Neuronal stem cell (in vitro differentiated cells): ENCODE measurements around the gene TFRC.
"Not testable (repeated sequence)": the region's sequence is repeated elsewhere in the genome, so short reads cannot be mapped to it uniquely, and the experiment has no call there.

ENCODE experiments used
- DNase-seq: peaks from one replicate; pipeline ENCODE4 v3.0.0-alpha.2; 2013; ENCODE audit warnings: low spot score
- H2AFZ ChIP-seq: one replicate; pipeline ENCODE4 v1.6.1; 2013; ENCODE audit warnings: mild to moderate bottlenecking, low read length, inconsistent platforms
- H2AK5ac ChIP-seq: 2 replicates; pipeline ENCODE4 v1.6.1; 2013; ENCODE audit warnings: low read depth, mild to moderate bottlenecking, inconsistent platforms, low read length, moderate library complexity, mixed read lengths
- H2BK120ac ChIP-seq: 2 replicates; pipeline ENCODE4 v1.6.1; 2013; ENCODE audit warnings: low read depth, mild to moderate bottlenecking, inconsistent platforms, low read length, moderate library complexity, mixed read lengths
- H2BK12ac ChIP-seq: one replicate; pipeline ENCODE4 v1.6.1; 2013; ENCODE audit warnings: low read length, inconsistent platforms
- H2BK15ac ChIP-seq: 2 replicates; pipeline ENCODE4 v1.6.1; 2013; ENCODE audit warnings: mild to moderate bottlenecking, low read length, inconsistent platforms, mixed read lengths
- H2BK5ac ChIP-seq: one replicate; pipeline ENCODE4 v1.6.1; 2013; ENCODE audit warnings: inconsistent platforms, mild to moderate bottlenecking, low read length, moderate library complexity
- H3K14ac ChIP-seq: one replicate; pipeline ENCODE4 v1.6.1; 2013; ENCODE audit warnings: low read length, inconsistent platforms
- H3K18ac ChIP-seq: 2 replicates; pipeline ENCODE4 v1.6.1; 2013; ENCODE audit warnings: low read length, inconsistent platforms
- H3K23ac ChIP-seq: 2 replicates; pipeline ENCODE4 v1.6.1; 2013; ENCODE audit warnings: low read depth, mild to moderate bottlenecking, mixed read lengths, low read length, inconsistent platforms; ENCODE audit not compliant: poor library complexity
- H3K27ac ChIP-seq: replicated peaks from 3 replicates; pipeline ENCODE4 v1.5.1; 2013; ENCODE audit warnings: low read length, inconsistent platforms
- H3K27me3 ChIP-seq, 3 experiments: 2 replicates each; pipeline ENCODE4 v1.6.1; 2013; ENCODE audit warnings: low read length in 3 of 3, mild to moderate bottlenecking in 2 of 3, inconsistent platforms in 1 of 3, low read depth in 1 of 3, mixed read lengths in 1 of 3, moderate library complexity in 1 of 3; ENCODE audit not compliant: control insufficient read depth in 3 of 3, insufficient read depth in 3 of 3
- H3K36me3 ChIP-seq, 2 donors: replicated peaks in 1 of 2; 2 replicates each; pipeline ENCODE4 v1.6.1; 2013; ENCODE audit warnings: low read length in 2 of 2; ENCODE audit not compliant: control insufficient read depth in 2 of 2, insufficient read depth in 2 of 2
- H3K4ac ChIP-seq: 2 replicates; pipeline ENCODE4 v1.6.1; 2013; ENCODE audit warnings: inconsistent platforms, mild to moderate bottlenecking, low read length, moderate library complexity
- H3K4me1 ChIP-seq, 2 donors: 1 replicate in 1 of 2; 2 replicates in 1 of 2; pipeline ENCODE4 v1.6.1; 2013; ENCODE audit warnings: low read length in 2 of 2, low read depth in 1 of 2; ENCODE audit not compliant: control insufficient read depth in 2 of 2, insufficient read depth in 1 of 2
- H3K4me2 ChIP-seq: one replicate; pipeline ENCODE4 v1.6.1; 2013; ENCODE audit warnings: mild to moderate bottlenecking, low read length, inconsistent platforms; ENCODE audit not compliant: insufficient read depth, poor library complexity, severe bottlenecking
- H3K4me3 ChIP-seq, 2 donors: 2 replicates each; pipeline ENCODE4 v1.5.1; 2013; ENCODE audit warnings: low read length in 2 of 2, mild to moderate bottlenecking in 2 of 2, inconsistent platforms in 1 of 2, moderate library complexity in 1 of 2
- H3K79me1 ChIP-seq: one replicate; pipeline ENCODE4 v1.6.1; 2013; ENCODE audit warnings: low read depth, mild to moderate bottlenecking, inconsistent platforms, low read length, moderate library complexity
- H3K9ac ChIP-seq: one replicate; pipeline ENCODE4 v1.6.1; 2013; ENCODE audit warnings: mild to moderate bottlenecking, low read depth, low read length, inconsistent platforms; ENCODE audit not compliant: poor library complexity
- H3K9me3 ChIP-seq, 2 donors: replicated peaks in 1 of 2; 2 replicates each; pipeline versions ENCODE3 to v1.6.1; 2013; ENCODE audit warnings: low read length in 2 of 2, mild to moderate bottlenecking in 2 of 2, inconsistent platforms in 1 of 2, low read depth in 1 of 2, mixed read lengths in 1 of 2, moderate library complexity in 1 of 2; ENCODE audit not compliant: control insufficient read depth in 2 of 2, insufficient read depth in 1 of 2
- H4K8ac ChIP-seq: one replicate; pipeline ENCODE4 v1.6.1; 2013; ENCODE audit warnings: low read depth, mild to moderate bottlenecking, inconsistent platforms, low read length, moderate library complexity
- H4K91ac ChIP-seq: one replicate; pipeline ENCODE4 v1.6.1; 2013; ENCODE audit warnings: low read length, low read depth, mild to moderate bottlenecking, inconsistent platforms; ENCODE audit not compliant: poor library complexity
- WGBS, 2 donors: extraction: QIAGEN DNeasy Blood & Tissue Kit; methylation state at CpG; one replicate each; pipeline ENCODE4 v1.1.7; 2013; ENCODE audit warnings: missing lambda C conversion rate in 2 of 2, mixed read lengths in 1 of 2; ENCODE audit not compliant: insufficient read length in 2 of 2, insufficient replicate concordance in 1 of 2; ENCODE audit errors: extremely low coverage in 2 of 2; 5-methylcytosine and 5-hydroxymethylcytosine counted together

TFRC gene

DNA sequence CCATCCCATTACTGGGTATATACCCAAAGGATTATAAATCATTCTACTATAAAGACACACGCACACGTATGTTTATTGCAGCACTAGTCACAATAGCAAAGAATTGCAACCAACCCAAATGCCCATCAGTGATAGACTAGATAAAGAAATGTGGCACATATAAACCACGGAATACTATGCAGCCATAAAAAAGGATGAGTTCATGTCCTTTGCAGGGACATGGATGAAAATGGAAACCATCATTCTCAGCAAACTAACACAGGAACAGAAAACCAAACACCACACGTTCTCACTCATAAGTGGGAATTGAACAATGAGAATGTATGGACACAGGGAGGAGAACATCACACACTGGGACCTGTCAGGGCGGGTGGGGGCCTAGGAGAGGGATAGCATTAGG, 63.7 kb downstream of the TFRC start:
- H2BK120ac ChIP-seq, H4K8ac ChIP-seq, H3K36me3 ChIP-seq, H3K4me1 ChIP-seq, H3K9ac ChIP-seq, H3K18ac ChIP-seq, H3K27me3 ChIP-seq, H2BK5ac ChIP-seq, H3K27ac ChIP-seq, H3K14ac ChIP-seq, H2AK5ac ChIP-seq, H2BK12ac ChIP-seq, H3K23ac ChIP-seq, H3K4me3 ChIP-seq, H2BK15ac ChIP-seq, H3K79me1 ChIP-seq, H3K9me3 ChIP-seq, H4K91ac ChIP-seq, H2AFZ ChIP-seq, H3K4me2 ChIP-seq, DNase-seq, H3K4ac ChIP-seq: not testable (repeated sequence)
- no CpG with 5 or more reads among the region's 5 CpGs for WGBS, 2 donors

DNA sequence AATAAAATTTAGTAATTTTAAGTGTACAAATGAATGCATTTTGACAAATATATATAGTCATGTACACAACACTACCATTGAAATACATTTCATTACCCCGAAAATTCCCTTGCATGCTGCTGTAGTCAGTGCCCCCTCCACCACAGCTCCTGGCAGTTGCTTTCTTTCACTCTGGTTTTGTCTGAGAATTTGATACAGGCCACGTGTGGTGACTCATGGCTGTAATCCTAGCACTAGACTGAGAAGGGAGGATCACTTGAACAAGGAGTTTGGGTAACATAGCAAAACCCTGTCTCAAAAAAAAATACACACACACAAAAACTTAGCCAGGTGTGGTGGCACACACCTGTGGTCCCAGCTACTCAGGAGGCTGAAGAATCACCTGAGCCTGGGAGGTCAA, 65.4 kb downstream of the TFRC start:
- H2AK5ac ChIP-seq, result no peak overlapping the region
- no peak overlapping the region for H4K91ac ChIP-seq
- H3K9ac ChIP-seq, result no peak overlapping the region
- no peak overlapping the region for H4K8ac ChIP-seq
- H3K14ac ChIP-seq, result no peak overlapping the region
- no peak for DNase-seq
- no peaks in the 10 kb centered on the region for H3K79me1 ChIP-seq
- no peak overlapping the region for H2BK120ac ChIP-seq
- no peak overlapping the region for H2BK15ac ChIP-seq
- no peak overlapping the region for H3K23ac ChIP-seq
- no peak overlapping the region for H2AFZ ChIP-seq
- no peak overlapping the region for H2BK5ac ChIP-seq
- no CpG with 5 or more reads among the region's 2 CpGs for WGBS, 2 donors
- H3K4me1 ChIP-seq, result no peaks in the 10 kb centered on the region
- H3K4ac ChIP-seq, result no peak overlapping the region
- no peaks in the 10 kb centered on the region for H3K36me3 ChIP-seq
- H3K9me3 ChIP-seq, result peaks cover 0 to 2% of the 10 kb centered on the region in 2 donors
- H3K18ac ChIP-seq, result no peak overlapping the region
- no peak overlapping the region for H3K27ac ChIP-seq
- H3K4me2 ChIP-seq, result no peak overlapping the region
- H3K27me3 ChIP-seq, result peaks cover 0 to 6% (median 0%) of the 10 kb centered on the region in 3 experiments
- H2BK12ac ChIP-seq, result no peak overlapping the region
- H3K4me3 ChIP-seq, result no peak overlapping the region

DNA sequence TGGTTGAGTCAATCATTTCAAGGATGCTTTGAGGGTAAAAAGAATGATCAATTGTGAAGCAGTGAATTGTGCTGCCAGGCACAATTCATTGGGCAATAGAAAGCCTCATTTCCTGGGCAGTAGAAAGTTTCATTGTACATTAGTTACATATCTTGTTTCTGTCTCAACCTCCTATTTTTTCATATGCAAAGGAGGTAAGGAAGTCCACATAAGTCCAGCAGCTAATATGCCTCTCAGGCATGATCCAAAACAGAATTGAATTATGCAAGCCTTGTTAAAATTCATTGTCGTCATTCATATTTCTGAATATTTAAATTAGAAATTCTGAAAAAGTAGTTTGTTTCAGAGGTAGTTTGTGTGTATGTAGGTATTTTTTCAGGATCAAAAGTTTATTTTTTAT, 65.8 kb downstream of the TFRC start:
- Histone ChIP-seq H3K79me1 (no peaks in the 10 kb centered on the region), H3K27ac (no peak overlapping the region), H3K9me3 (peaks cover 0 to 3% of the 10 kb centered on the region in 2 donors), H3K9ac (no peak overlapping the region), H2BK15ac (no peak overlapping the region), H3K4me3 (no peak overlapping the region), H4K8ac (no peak overlapping the region), H2BK120ac (no peak overlapping the region), H3K14ac (no peak overlapping the region), H4K91ac (no peak overlapping the region), H2AFZ (no peak overlapping the region), H2BK12ac (no peak overlapping the region), H3K23ac (no peak overlapping the region), H3K36me3 (no peaks in the 10 kb centered on the region), H3K18ac (no peak overlapping the region), H2AK5ac (no peak overlapping the region), H3K4me2 (no peak overlapping the region), H3K4ac (no peak overlapping the region), H3K4me1 (no peaks in the 10 kb centered on the region), H2BK5ac (no peak overlapping the region), H3K27me3 (peaks cover 0 to 6% (median 0%) of the 10 kb centered on the region in 3 experiments)
- no peak for DNase-seq
- no CpG with 5 or more reads among the region's 1 CpG for WGBS, 2 donors

DNA sequence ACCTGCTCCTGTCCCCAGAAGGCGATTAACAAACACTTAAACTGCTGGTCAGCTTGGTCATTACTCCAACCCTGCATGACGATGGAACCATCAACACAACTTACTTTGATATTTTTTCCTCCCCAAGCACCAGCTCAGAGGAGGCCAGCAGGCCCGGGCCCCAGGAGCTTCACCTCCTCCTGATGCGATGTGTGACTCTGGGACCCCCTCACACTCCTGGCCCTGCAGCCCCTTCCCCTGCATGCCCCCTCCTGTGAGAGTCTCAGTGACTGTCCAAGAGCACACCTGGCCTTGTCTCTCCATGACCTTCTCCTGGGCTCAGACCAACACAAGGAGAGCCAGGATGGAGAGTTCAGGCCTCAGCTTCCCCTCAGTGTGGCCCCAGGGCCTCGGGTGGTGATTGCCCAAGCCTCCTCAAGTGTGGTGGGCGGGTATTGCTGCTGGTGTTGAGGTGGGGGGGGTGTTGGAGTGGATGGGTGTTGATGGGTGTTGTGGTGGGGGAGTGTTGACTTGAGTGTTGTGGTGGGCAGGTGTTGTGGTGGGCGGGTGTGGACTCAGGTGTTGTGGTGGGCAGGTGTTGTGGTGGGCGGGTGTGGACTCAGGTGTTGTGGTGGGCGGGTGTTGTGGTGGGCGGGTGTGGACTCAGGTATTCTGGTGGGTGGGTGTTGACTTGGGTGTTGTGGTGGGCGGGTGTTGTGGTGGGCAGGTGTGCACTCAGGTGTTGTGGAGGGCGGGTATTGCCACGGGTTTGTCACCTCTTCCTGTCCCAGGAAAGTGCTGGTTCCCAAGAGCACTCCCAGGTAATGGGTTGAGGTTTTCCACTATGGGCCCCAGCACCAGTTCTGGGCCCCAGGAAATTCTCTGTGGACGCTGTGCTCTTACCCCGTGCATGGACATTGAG, 68.1 kb downstream of the TFRC start:
- no peak overlapping the region for H3K23ac ChIP-seq
- DNase-seq, result no peak
- H3K36me3 ChIP-seq, result no peaks in the 10 kb centered on the region
- no peak overlapping the region for H3K27ac ChIP-seq
- peak overlapping the region; percentile 21 for H3K14ac ChIP-seq
- H4K91ac ChIP-seq, result no peak overlapping the region
- H2AFZ ChIP-seq, result no peak overlapping the region
- no peak overlapping the region for H2BK120ac ChIP-seq
- H3K4ac ChIP-seq, result peak overlapping the region; percentile 89
- no peak overlapping the region for H3K4me2 ChIP-seq
- no CpG with 5 or more reads among the region's 15 CpGs for WGBS, 2 donors
- peaks cover 0 to 8% of the 10 kb centered on the region in 2 donors for H3K9me3 ChIP-seq
- H2AK5ac ChIP-seq, result no peak overlapping the region
- H3K79me1 ChIP-seq, result no peaks in the 10 kb centered on the region
- no peak overlapping the region for H4K8ac ChIP-seq
- H2BK15ac ChIP-seq, result peak overlapping the region; percentile 17
- peaks cover 0 to 4% (median 0%) of the 10 kb centered on the region in 3 experiments for H3K27me3 ChIP-seq
- no peak overlapping the region for H3K9ac ChIP-seq
- no peak overlapping the region for H2BK5ac ChIP-seq
- peak overlapping the region; percentile 73 for H2BK12ac ChIP-seq
- no peak overlapping the region for H3K4me3 ChIP-seq
- H3K18ac ChIP-seq, result no peak overlapping the region
- H3K4me1 ChIP-seq, result no peaks in the 10 kb centered on the region
